IPS-NIHi7 (cell line): ENCODE measurements around the gene PCSK5.

Experiments
- DNase-seq: peaks from one replicate; pipeline ENCODE4 v3.0.0; 2012; ENCODE audit warnings: mixed read lengths; ENCODE audit errors: extremely low spot score

PCSK5 gene

DNA sequence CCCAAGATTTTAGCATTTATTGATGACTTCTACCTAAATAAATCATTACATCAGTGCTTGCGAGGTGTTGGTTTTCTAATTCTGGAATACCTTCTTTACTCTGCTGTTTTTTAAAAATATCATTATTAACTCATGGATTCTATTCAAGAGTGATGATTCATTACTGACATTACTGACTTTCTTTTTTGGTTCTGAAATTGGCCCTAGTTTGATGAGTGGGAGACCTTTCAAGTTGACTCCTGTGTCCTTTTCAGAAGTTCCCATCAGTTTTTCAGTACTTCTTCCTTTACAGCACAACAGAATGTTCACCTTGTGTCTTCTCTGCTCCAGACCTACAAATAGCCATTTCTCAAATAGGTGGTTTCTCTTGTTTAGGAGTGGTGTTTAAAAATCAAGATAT lies 114.1 kb downstream of the PCSK5 start:
- no peak for DNase-seq

DNA sequence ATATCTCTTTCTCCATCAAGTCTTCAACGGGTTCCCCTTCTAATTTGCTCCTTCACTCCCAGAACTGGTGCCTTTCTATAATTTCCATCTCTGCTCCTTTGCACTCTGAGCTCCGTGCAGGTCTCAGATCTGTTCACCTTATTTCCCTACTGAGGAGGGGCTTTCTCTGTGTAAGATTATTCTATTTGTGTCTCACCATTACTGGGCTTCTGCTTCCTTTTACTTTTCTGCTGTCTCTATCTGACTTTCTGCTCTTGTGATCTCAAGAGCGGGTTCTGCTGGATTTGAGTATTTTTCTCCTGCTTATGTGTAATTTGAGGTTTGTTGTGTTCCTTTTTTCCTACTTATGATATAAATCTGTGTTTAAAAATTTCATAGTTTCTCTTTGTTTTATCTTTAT lies 117.5 kb downstream of the PCSK5 start:
- DNase-seq, result no peak

DNA sequence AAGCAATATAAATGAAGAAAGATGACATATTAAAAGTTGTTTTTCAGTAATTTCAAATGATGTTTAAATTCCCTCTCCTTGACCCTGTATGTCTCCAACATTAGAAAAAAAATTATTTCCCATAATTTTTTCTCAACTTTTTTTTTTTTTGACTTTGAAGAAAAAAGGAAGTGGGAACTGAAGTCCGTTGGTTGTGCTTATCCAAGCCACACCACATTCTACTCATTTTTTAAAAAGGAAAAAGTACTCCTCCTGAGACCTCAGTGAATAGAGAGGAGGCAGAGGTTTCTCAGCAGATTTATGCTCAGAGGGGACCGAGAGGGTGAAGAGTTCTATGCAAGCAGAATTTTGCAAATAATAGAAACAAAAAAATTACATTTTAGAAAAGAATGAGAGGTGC lies 123.3 kb downstream of the PCSK5 start:
- DNase-seq, result no peak

DNA sequence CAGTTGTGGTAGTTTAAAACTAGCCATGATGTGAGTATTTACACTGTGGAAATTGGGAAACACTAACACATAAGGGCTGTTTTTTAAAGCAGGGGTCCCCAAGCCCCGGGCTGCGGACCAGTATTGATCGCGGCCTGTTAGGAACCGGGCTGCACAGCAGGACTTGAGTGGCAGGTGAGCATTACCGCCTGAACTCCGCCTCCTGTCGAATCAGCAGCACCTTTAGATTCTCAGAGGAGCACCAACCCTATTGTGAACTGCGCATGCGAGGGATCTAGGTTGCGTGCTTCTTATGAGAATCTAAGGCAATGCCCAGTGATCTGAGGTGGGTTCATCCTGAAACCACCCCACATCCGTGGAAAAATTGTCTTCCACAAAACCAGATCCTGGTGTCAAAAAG lies 127.8 kb downstream of the PCSK5 start:
- no peak for DNase-seq

DNA sequence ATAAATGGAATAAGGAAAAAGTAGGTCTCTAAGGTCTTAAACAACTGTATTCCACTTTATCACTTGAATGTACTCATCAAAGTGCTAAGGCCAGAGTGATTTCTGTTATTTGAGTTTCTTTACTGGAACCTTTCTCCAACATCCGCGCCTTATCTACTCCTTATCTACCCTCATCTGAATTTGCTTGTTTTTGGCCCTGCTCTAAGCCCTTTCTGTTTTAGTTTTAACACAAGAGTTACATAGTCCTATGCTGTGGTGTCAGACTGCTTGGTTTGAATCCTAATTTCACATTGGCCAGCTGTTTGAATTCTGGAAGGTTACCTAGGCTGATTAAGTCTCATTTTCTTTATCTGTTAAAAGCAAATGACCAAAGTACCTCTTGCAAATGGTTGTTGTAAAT lies 128.3 kb downstream of the PCSK5 start:
- DNase-seq, result no peak

DNA sequence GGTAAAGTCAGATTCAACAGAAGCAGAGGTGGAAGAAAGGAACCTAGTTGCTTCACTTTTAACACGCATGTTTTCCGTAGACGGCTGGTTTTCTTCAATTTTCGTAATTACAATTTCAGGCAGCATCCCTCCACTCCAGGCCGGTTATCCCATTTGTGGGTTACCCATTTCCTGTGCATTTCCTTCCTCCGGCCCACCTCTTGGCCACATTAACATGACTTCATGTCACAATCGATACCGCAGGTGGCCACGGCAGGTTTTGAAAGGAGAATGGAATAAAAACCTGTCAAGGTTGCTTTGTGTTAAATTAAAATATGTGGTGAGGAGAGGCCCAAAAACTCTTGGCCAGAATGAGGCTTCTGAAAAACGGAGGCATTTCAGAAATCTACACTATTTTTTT lies 130.2 kb downstream of the PCSK5 start:
- DNase-seq, result no peak

DNA sequence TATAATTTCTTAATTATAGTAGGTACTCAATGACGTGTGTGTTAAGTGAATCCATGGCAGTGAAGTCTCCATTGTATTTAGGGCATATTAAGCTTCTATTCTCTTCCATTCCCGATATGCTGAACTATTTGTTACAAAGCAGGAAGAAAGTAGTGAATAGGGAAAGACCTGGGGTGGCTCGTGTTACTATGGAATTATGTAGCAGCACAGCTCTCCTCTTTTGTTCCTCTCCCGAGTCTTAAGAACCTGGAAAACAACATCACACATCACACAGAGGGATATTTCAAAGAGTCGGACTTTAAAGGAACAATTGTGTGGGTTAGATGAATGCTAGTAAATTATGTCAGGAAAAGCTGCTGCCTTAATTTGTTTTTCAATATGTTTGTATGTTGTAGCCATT lies 131.8 kb downstream of the PCSK5 start:
- no peak for DNase-seq

DNA sequence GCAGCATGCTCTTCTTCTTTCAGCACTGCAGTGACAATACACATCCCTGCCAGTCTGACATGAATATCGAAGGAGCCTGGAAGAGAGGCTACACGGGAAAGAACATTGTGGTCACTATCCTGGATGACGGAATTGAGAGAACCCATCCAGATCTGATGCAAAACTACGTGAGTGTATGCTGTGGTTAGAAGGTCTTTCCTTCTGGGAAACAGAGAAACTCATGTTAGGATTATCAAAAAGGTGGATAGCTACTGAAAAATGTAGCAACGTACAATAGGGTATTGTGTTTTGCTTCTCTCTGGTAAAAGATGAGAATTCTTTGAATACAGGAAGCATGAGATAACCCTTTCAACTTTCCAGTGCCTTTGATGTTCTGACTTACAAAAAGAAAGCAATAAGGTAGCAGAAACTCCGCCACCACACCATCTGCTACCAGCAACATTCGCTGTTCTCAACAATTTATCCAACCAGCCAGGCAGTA lies 133.3 kb downstream of the PCSK5 start:
- no peak for DNase-seq

DNA sequence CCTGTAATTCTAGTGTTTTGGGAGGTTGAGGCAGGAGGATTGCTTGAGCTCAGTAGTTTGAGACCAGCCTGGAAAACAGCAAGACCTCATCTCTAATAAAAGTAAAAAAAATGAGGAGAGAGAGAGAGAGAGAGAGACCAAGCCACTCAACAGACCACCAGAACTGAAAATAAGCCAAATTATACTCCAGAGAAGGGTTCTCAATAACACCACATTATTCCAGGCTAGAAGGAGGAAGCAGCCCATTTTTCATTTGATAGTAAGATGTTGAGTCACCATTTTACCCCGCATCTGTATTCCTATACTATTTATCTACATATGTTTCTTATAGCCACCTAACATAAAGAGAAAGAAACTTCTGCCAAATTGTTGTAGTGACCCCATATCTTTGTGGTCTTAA lies 134.8 kb downstream of the PCSK5 start:
- DNase-seq, result no peak

DNA sequence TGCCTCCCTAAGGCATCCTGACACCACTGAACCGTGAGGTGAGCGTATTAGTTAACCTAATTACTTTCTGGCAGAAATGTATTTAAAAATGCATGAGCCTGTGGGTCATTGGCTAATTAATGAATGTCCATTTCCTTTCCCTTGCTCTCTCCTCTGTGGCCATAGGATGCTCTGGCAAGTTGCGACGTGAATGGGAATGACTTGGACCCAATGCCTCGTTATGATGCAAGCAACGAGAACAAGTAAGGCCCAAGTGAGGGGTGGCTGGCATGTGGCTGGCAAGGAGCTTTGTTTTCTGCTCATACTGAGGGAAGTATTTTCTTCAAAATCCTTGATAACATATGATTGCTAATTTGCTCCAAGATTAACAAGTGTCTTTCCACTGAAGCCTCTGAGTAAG lies 136.3 kb downstream of the PCSK5 start:
- no peak for DNase-seq

DNA sequence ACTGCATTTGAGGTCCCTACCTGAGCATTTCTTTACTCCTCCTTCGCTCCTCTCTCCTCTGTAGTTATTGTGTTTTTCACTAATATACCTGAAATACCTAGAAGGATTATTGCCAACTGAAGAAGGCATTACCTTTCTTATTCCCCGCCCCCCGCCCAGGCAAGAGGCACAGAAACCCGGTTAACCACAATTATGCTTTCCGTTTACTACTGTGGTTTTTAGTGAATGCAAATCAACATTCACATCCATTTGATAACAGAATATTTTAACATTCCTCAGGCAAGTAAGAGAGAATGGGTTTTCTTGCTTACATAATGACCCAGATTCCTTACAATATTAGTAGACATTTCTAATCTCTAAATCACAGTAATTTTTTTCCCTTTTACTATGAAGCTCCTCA lies 136.9 kb downstream of the PCSK5 start:
- DNase-seq, result no peak

DNA sequence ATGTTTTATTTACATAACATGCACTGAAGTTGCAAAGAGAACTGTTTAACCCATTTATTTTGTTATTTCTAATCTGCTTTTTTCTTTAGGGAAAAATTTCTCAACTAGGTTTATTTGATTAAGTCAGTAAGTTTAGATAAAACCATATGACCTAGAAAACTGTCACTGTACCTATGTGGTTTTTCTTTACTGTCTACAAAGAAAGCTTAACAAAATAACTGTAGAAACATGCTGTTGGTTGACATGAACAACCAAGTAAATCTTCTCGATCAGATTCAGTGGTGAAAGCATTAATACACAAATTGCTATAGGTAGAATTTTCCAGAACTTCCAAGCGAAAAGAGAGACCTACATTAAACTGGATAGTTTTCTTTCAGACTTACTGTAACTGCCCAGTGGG lies 137.4 kb downstream of the PCSK5 start:
- no peak for DNase-seq

DNA sequence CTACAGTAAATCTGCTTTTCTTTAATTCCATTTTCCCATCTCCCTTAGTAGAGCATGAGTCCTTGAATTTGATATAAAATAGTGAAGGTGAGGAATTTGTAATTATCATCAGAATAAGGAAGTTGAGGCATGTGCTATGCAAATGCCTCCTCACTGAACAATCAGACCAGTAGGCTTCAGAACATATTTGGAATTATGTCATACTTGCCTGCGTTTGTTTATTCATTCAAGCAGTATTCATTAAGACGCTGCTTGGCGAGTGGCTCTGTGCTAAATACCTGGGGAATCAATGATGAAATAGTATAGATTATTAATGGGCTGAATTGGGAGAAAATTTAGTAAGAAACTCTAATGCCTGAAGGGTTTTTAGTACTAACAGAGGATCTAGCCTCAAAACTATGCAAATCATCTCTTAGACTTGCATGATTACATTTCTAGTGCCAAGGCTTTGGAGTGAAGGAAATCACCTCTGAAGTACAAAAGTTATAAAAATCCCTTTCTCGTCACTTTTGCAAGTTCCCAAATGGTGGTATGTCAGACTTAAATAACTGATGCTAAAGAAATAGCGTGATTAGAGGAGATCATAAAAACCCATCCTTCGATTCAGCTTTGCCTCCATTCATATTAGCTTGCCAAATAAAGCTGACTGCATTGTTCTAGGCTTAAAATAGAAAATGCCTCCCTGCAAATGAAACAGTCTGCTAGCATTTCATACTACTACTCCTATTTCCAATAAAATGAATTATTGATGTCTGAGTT lies 141.7 kb downstream of the PCSK5 start:
- no peak for DNase-seq

DNA sequence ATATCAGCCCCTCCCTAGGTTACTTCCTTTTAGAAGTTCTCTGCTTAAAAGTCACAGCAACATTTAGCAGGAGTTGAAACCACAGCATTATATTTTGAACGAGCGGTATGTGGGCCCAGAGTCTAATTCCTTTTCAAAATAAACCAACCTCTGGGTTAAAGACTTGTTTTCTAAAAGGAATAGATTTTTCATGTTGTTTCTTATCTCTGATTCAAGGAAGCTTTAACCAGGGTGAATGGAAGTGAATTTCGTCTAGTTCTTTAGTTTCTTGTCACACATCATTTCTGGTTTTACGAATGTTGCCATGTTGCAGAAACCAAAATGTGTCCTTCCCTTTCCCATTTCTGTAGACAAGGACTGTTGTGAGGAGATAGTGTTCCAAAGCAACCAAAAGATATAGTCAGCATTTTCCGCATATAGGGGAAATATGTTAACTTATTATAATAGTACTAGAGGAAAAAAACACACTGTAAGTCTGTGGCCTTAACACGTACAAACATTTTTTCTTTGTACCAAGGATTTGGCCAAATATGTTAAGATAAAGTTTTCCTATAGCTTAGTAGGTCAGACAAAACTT lies 142.4 kb downstream of the PCSK5 start:
- no peak for DNase-seq

DNA sequence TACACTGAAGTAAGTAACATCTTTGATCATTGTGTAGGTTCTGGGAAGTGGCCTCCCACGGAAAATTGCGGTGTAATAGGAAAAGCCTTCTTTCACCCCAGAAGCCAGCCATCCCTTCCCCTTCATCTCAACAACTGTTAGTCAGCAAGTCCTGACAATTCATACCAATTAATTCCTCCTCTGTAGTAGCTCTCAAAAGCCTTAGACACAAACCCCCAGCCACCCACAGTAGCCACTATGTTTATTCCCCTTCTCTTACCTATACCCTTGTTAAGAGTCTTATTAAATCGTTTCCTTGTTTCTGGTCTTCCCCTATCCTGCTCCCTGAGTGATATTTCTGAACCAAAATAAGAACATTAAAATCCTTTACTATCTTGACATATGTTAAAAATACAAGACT lies 143.6 kb downstream of the PCSK5 start:
- DNase-seq, result no peak

DNA sequence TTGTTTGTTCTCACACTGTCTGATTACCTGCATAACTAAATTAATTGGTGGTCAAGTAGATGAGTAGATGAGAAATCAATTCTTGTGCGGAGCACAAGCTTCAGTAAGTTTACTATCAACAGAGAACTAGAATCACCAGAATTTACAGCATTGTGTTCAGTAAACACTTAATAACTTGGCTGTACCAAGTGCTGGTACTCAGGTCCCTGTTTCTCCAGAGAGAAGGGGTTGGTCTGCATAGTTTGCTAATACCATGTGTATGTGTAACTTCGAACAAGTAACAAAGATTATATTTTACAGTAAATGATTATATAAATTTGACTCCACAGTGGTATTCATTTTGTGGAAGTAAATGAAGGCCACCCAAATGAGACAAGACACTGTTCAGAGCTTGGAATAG lies 146.3 kb downstream of the PCSK5 start:
- DNase-seq, result no peak

DNA sequence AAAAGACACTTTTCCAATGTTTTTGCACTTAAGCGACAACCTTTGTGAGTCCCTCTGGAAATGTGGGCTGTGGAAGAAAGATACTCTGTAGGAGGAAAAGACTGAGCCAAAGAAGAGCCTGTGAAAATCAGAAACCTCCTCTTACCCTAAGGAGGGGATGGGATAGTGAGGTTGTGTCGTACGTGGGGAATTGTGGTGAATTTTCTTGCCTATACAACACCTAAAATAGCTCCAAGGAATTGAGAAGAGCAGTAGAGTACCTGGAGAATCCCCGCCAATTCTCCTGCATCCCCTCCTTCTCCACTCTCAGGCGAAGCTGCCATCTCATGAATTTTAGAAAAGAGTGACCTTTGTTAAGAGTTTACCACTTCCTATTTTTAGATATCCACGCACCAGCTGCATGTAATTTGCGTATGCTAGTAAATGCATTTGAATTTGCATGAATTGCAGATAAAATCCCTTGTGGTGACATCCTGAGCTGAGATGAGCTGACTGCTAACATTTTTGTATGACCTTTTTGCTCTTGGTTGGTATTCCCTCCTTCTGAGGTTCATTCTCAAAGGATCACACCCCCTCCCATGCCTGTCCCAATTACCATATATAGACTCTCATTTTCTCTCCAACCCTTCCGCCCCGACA lies 147.2 kb downstream of the PCSK5 start:
- no peak for DNase-seq

DNA sequence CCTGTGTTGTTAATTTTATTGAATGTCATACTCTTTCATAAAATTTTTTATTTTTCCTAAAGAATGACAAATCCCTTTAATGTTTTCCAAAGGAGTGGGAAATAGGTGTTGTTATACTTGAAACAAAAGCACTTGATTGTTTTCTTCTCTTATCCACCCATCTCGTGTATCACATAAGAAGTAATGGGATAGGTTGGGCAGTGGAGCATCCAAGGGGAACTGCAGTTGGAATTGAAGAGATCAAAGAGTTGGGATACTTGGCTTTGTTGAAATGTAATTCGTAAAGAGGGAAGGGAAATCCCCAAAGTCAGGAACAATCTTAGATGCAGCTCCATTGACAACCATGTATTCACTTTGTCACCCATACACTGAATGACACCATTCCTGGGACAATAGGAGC lies 148.0 kb downstream of the PCSK5 start:
- no peak for DNase-seq

DNA sequence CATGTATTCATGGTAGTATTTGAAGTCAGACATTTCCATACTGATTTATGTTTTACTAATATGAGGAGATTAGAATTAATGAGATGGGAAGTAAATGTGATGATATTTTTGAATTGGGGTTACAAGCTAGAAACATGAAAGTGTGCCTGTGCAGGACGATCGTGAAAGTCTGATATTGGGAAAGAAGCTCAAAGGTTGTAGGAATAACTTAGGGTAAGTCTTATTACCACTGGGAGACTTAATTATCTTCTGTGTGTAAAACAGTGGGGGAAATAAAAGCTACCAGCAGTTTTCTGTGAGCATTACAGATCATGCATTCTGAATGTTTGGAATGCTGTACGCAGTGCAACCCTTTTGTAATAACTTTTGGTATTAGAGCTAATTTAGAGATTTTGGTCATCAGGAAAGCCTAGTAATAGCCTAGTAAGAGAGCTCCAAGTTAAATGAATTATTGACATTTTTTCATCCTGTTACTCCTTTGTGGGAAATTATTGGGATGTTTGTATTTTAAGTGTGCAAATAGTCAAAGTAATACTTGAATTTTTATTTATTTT lies 153.9 kb downstream of the PCSK5 start:
- no peak for DNase-seq

DNA sequence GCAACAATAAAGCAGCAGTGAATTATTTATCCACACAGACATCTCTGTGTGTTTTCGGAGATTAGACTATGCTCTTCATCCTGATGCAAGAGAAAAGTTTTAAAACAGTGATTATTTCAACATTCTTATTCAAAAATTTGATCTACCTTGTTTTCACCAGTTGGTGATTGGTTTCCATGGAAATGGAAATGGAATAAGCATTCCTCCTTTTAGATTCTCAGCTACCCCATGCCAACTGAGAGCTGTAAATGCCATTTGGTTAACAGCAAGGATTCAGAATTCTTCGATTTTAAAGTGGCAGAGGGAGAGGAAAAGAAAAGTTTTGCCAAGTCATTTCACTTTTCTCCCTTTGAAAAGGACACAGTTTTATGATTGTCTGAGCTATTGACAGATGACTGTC lies 154.7 kb downstream of the PCSK5 start:
- no peak for DNase-seq

DNA sequence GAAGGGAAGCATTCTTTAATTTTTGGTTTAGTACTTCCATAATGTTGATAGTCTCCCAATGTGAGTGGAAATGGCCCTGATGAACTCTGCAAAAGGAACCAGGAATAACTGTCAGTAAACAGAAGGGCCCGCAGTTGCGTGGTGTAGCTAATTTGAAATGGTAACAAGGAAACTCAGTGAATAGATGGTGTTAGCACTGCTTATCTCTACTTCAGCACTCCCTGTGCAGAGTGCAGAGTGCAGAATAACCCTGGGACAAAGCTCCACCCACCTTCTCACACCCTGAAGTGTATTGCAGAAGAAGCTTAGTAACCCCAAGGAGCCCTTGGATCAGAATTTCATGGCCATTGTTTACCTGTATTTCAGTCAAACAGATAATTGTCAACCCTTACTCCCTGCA lies 158.9 kb downstream of the PCSK5 start:
- no peak for DNase-seq

DNA sequence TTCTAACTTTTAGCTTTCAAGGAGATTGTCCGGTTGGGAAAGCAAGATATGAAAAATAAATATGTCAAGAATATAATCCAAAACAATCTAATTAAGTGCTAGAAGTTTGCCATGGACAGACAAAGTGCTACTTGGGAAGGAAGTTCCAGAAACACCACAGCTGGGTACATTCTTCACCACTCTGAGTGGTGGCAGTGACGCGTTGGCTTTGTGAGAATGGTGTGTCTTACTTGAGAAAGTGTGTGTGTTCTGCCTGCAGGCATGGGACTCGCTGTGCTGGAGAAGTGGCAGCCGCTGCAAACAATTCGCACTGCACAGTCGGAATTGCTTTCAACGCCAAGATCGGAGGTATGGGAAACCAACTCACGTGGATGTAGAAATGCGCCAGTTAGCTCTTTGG lies 177.2 kb downstream of the PCSK5 start:
- DNase-seq, result no peak

DNA sequence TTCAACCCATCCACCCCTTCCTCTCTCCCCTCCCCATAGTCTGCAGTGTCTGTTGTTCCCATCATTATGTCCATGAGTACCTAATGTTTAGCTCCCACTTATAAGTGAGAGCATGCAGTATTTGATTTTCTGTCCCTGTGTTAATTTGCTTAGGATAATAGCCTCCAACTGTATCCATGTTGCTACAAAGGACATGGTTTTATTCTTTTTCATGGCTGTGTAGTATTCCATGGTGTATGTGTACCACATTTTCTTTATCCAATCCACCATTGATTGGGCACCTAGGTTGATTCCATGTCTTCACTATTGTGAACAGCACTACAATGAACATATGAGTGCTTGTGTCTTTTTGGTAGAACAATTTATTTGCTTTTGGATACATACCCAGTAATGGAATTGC lies 187.1 kb downstream of the PCSK5 start:
- no peak for DNase-seq
